Activated CD4-positive, CD25-positive, alpha-beta regulatory T cell treated with anti-CD3 and anti-CD28 coated beads, Interleukin-2, amount 50 U/mL, for 24 hours (primary cell): Measurements from ENCODE around the gene FNIP1.
A peak's percentile ranks its signal among the peaks of the same experiment; 100 is the strongest.
"Not testable (repeated sequence)": the region's sequence is repeated elsewhere in the genome, so short reads cannot be mapped to it uniquely, and the experiment has no call there.

ENCODE experiments used
- ATAC-seq, 2 donors: fragments of 150-1000 bp; cut with Tn5 transposase; one replicate each; pipeline ENCODE4 v1.10.0; 2021; ENCODE audit warnings: mild to moderate bottlenecking in 1 of 2, moderate library complexity in 1 of 2

FNIP1 gene

GRCh38 chr5:131796793-131797693 lies at the start of gene FNIP1:
Gene FNIP1, minus strand, starts transcription at chr5:131797017. Its CDS starts 96 bp downstream, at chr5:131796921.
- peak; percentile 97 for ATAC-seq

GRCh38 chr5:131846536-131846935 lies 49.7 kb upstream of the FNIP1 start:
- no peak for ATAC-seq

GRCh38 chr5:131845828-131846227 lies 49.0 kb upstream of the FNIP1 start:
- no peak for ATAC-seq

- ATAC-seq = not testable (repeated sequence)
Observed at GRCh38 chr5:131842971-131843370, 46.2 kb upstream of the FNIP1 start.

GRCh38 chr5:131832702-131833101 lies 35.9 kb upstream of the FNIP1 start:
- ATAC-seq = not testable (repeated sequence)

GRCh38 chr5:131825404-131826013 lies 28.7 kb upstream of the FNIP1 start:
- no peak for ATAC-seq

GRCh38 chr5:131824631-131825030 lies 27.8 kb upstream of the FNIP1 start:
- no peak for ATAC-seq

GRCh38 chr5:131821221-131821620 lies 24.4 kb upstream of the FNIP1 start:
- no peak for ATAC-seq

GRCh38 chr5:131818001-131818724 lies 21.3 kb upstream of the FNIP1 start:
- ATAC-seq = no peak

GRCh38 chr5:131814990-131815389 lies 18.2 kb upstream of the FNIP1 start:
- no peak for ATAC-seq

GRCh38 chr5:131812371-131813160 lies 15.7 kb upstream of the FNIP1 start:
- ATAC-seq = no peak

GRCh38 chr5:131810510-131811249 lies 13.9 kb upstream of the FNIP1 start:
- ATAC-seq = no peak

GRCh38 chr5:131795879-131796792 lies 681 bp downstream of the FNIP1 start:
- ATAC-seq = peak; percentile 2 to 8

GRCh38 chr5:131795228-131795627 lies 1.6 kb downstream of the FNIP1 start:
- no peak for ATAC-seq

- no peak for ATAC-seq
Observed at GRCh38 chr5:131794586-131794985, 2.2 kb downstream of the FNIP1 start.

GRCh38 chr5:131792896-131793295 lies 3.9 kb downstream of the FNIP1 start:
- no peak for ATAC-seq

- no peak for ATAC-seq
Observed at GRCh38 chr5:131791866-131792265, 5.0 kb downstream of the FNIP1 start.

- no peak for ATAC-seq
Observed at GRCh38 chr5:131790550-131790949, 6.3 kb downstream of the FNIP1 start.

GRCh38 chr5:131789765-131790164 lies 7.1 kb downstream of the FNIP1 start:
- no peak for ATAC-seq

GRCh38 chr5:131787736-131788135 lies 9.1 kb downstream of the FNIP1 start:
- no peak for ATAC-seq
